ENCODE data around the gene CYTH3. TPM values are rescaled to one million over a fixed set of nuclear protein-coding genes. Genes with fewer than 3 reads are reported as not detected.

CYTH3 gene
- total RNA-seq, 1 experiment from 2014 or later, result 16.7 TPM

- Histone ChIP-seq H3K36me3 (ENCODE audit: control insufficient read depth in 1 of 2, insufficient read depth in 2 of 2, low read length in 2 of 2) (peaks cover 17 to 28% of the 10 kb centered on the region in 2 experiments; a peak in 3 of 4 replicates), H3K27me3 (ENCODE audit: insufficient read depth, low read length) (no peaks in the 10 kb centered on the region), H3K9me2 (ENCODE audit: insufficient read depth) (no peaks in the 10 kb centered on the region), H3K9ac (ENCODE audit: low read length) (no peak overlapping the region), H3K4me3 (replicated peaks in 1 of 2; ENCODE audit: low read depth in 1 of 2, low read length in 2 of 2) (no peak overlapping the region), H3K9me3 (ENCODE audit: control insufficient read depth in 1 of 2, insufficient read depth in 1 of 2, low read depth in 1 of 2, low read length in 2 of 2) (no peaks in the 10 kb centered on the region), H3K4me2 (ENCODE audit: low read length) (no peak overlapping the region), H4K20me1 (ENCODE audit: insufficient read depth) (no peaks in the 10 kb centered on the region), H3K79me2 (ENCODE audit: insufficient read depth, low read length) (no peaks in the 10 kb centered on the region), H3K27ac (ENCODE audit: low read depth, low read length) (no peak overlapping the region), H3K4me1 (ENCODE audit: control insufficient read depth in 1 of 2, insufficient read depth in 2 of 2, low read length in 2 of 2) (no peaks in the 10 kb centered on the region), H2AFZ (ENCODE audit: low read depth, low read length, poor library complexity, severe bottlenecking) (no peak overlapping the region)
- DNase-seq (ENCODE audit: low read depth, low spot score) (no peak), ATAC-seq (no peak)
- POLR2A ChIA-PET, result no interaction called here
- CTCF ChIA-PET, result no interaction called here
- no TSS peak for BruUV-seq (replicated peaks)
- RAD21 ChIA-PET (ENCODE audit: low non-redundant PET in 1 of 2, low total read pairs in 2 of 2, uncharacterized antibody in 2 of 2, unreplicated experiment in 2 of 2), result no interaction called here
- intact Hi-C loops (cut with micrococcal nuclease), result no loop called here
- TF ChIP-seq POLR2AphosphoS5 (IDR thresholded peaks at IDR 0.05; ENCODE audit: low read depth, low read length) (no peak), RAD21 (IDR thresholded peaks at IDR 0.05; ENCODE audit: low read depth) (no peak), TCF7L2 (IDR thresholded peaks at IDR 0.05; ENCODE audit: borderline replicate concordance, extremely low read depth, insufficient read depth, insufficient read length) (no peak), EZH2phosphoT487 (IDR thresholded peaks at IDR 0.05; ENCODE audit: borderline replicate concordance) (no peak), CTCF (IDR thresholded peaks at IDR 0.05 in 2 of 3, conservative IDR thresholded peaks at IDR 0.05 in 1 of 3; ENCODE audit: borderline replicate concordance in 1 of 3, insufficient read depth in 1 of 3, low read depth in 2 of 3, low read length in 2 of 3) (no peak)
Measured at GRCh38 chr7:6157685-6158423, 114.6 kb downstream of the CYTH3 start.

GRCh38 chr7:6156734-6157133 lies 115.7 kb downstream of the CYTH3 start:
- POLR2A ChIA-PET, result no interaction called here
- no peak for TF ChIP-seq POLR2A (IDR thresholded peaks at IDR 0.05; ENCODE audit: borderline replicate concordance, extremely low read depth, insufficient read depth, insufficient read length)
- no peak for TF ChIP-seq EGR1 (IDR thresholded peaks at IDR 0.05; ENCODE audit: low read depth)
- TF ChIP-seq MAX (IDR thresholded peaks at IDR 0.05), result no peak
- no peak for TF ChIP-seq CTCF (IDR thresholded peaks at IDR 0.05 in 2 of 3, conservative IDR thresholded peaks at IDR 0.05 in 1 of 3; ENCODE audit: borderline replicate concordance in 1 of 3, insufficient read depth in 1 of 3, low read depth in 2 of 3, low read length in 2 of 3)
- no peak for TF ChIP-seq YY1 (IDR thresholded peaks at IDR 0.05; ENCODE audit: extremely low read depth, insufficient replicate concordance, low read depth, low read length)
- no peak for TF ChIP-seq ATF3 (IDR thresholded peaks at IDR 0.05)
- TF ChIP-seq ZBTB33 (IDR thresholded peaks at IDR 0.05; ENCODE audit: extremely low read depth, insufficient replicate concordance, low read length), result no peak

More at GRCh38 chr7:6156734-6157133, 115.7 kb downstream of the CYTH3 start:
- Histone ChIP-seq H3K36me3 (ENCODE audit: control insufficient read depth in 1 of 2, insufficient read depth in 2 of 2, low read length in 2 of 2) (peaks cover 19 to 29% of the 10 kb centered on the region in 2 experiments; a peak in 3 of 4 replicates), H3K4me1 (ENCODE audit: control insufficient read depth in 1 of 2, insufficient read depth in 2 of 2, low read length in 2 of 2) (no peaks in the 10 kb centered on the region), H3K4me2 (ENCODE audit: low read length) (no peak overlapping the region), H2AFZ (ENCODE audit: low read depth, low read length, poor library complexity, severe bottlenecking) (no peak overlapping the region), H4K20me1 (ENCODE audit: insufficient read depth) (no peaks in the 10 kb centered on the region), H3K9ac (ENCODE audit: low read length) (no peak overlapping the region), H3K79me2 (ENCODE audit: insufficient read depth, low read length) (no peaks in the 10 kb centered on the region), H3K9me2 (ENCODE audit: insufficient read depth) (no peaks in the 10 kb centered on the region), H3K27ac (ENCODE audit: low read depth, low read length) (no peak overlapping the region), H3K27me3 (ENCODE audit: insufficient read depth, low read length) (no peaks in the 10 kb centered on the region), H3K4me3 (replicated peaks in 1 of 2; ENCODE audit: low read depth in 1 of 2, low read length in 2 of 2) (no peak overlapping the region), H3K9me3 (ENCODE audit: control insufficient read depth in 1 of 2, insufficient read depth in 1 of 2, low read depth in 1 of 2, low read length in 2 of 2) (no peaks in the 10 kb centered on the region)
- ChIA-PET RAD21 (ENCODE audit: low non-redundant PET in 1 of 2, low total read pairs in 2 of 2, uncharacterized antibody in 2 of 2, unreplicated experiment in 2 of 2) (no interaction called here), CTCF (no interaction called here)
- ATAC-seq, result no peak
- intact Hi-C loops (cut with micrococcal nuclease), result no loop called here
- no TSS peak for BruUV-seq (replicated peaks)
- no peak for DNase-seq (ENCODE audit: low read depth, low spot score)
